Naive B cell (primary cell): ENCODE data around the gene DCANP1. TPM values are rescaled to one million over a fixed set of nuclear protein-coding genes. Genes with fewer than 3 reads are reported as not detected.

Source experiments
- ATAC-seq, 2 donors: fragments of 150-1000 bp; cut with Tn5 transposase; 2 replicates each; pipeline ENCODE4 v1.10.0; 2021; ENCODE audit warnings: low read depth in 2 of 2, mild to moderate bottlenecking in 2 of 2, moderate library complexity in 2 of 2
- DNase-seq: peaks from one replicate; pipeline ENCODE4 v3.0.0; 2022
- H3K27ac Mint-ChIP-seq, 6 donors: one replicate each; pipeline ENCODE4 v1.8.0; 2020 to 2022; ENCODE audit warnings: mild to moderate bottlenecking in 6 of 6, mixed read lengths in 6 of 6, moderate library complexity in 5 of 6, inconsistent platforms in 2 of 6
- H3K27me3 Mint-ChIP-seq, 3 donors: one replicate each; pipeline ENCODE4 v1.8.0; 2021 to 2022; ENCODE audit warnings: mixed read lengths in 3 of 3, mild to moderate bottlenecking in 1 of 3
- H3K36me3 Mint-ChIP-seq, 2 donors: one replicate each; pipeline ENCODE4 v1.8.0; 2020 to 2022; ENCODE audit warnings: mixed read lengths in 2 of 2, inconsistent platforms in 1 of 2, mild to moderate bottlenecking in 1 of 2
- H3K4me1 Mint-ChIP-seq, 3 donors: one replicate each; pipeline ENCODE4 v1.8.0; 2020 to 2022; ENCODE audit warnings: mixed read lengths in 3 of 3, inconsistent platforms in 1 of 3, mild to moderate bottlenecking in 1 of 3, moderate library complexity in 1 of 3
- H3K4me3 Mint-ChIP-seq, 8 donors: one replicate each; pipeline ENCODE4 v1.8.0; 2020 to 2022; ENCODE audit warnings: mild to moderate bottlenecking in 8 of 8, mixed read lengths in 8 of 8, moderate library complexity in 8 of 8, inconsistent platforms in 2 of 8
- H3K9me3 Mint-ChIP-seq, 7 donors: one replicate each; pipeline ENCODE4 v1.8.0; 2020 to 2022; ENCODE audit warnings: mixed read lengths in 7 of 7, mild to moderate bottlenecking in 5 of 7, inconsistent platforms in 2 of 7, moderate library complexity in 1 of 7
- polyA plus RNA-seq, 6 donors: library from polyadenylated mRNA; unstranded; fragments of 300-500 nt; fragmentation: Illumina TruSeq; gene quantifications; one replicate each; pipeline ENCODE4 v1.2.3, GENCODE V29; 2021; ENCODE audit warnings: low read depth in 6 of 6

Gene DCANP1
- polyA plus RNA-seq, 6 donors from 2014 or later, result not detected

- Mint-ChIP-seq H3K27me3 (peaks cover 11 to 15% (median 12%) of the 10 kb centered on the region in 3 donors), H3K4me1 (peaks cover 7 to 16% (median 11%) of the 10 kb centered on the region in 3 donors), H3K9me3 (peaks cover 0 to 2% (median 0%) of the 10 kb centered on the region in 7 donors), H3K27ac (no peak overlapping the region), H3K36me3 (peaks cover 0 to 5% of the 10 kb centered on the region in 2 donors), H3K4me3 (no peak overlapping the region)
- DNase-seq (no peak), ATAC-seq (no peak)
Measured at GRCh38 chr5:135449644-135450043, 2.5 kb upstream of the DCANP1 start.

GRCh38 chr5:135448791-135449507, 1.8 kb upstream of the DCANP1 start:
- peaks cover 12 to 22% (median 13%) of the 10 kb centered on the region in 3 donors for H3K27me3 Mint-ChIP-seq
- peaks cover 0 to 5% of the 10 kb centered on the region in 2 donors for H3K36me3 Mint-ChIP-seq
- H3K4me1 Mint-ChIP-seq, result peaks cover 7 to 16% (median 11%) of the 10 kb centered on the region in 3 donors
- DNase-seq, result no peak
- H3K9me3 Mint-ChIP-seq, result peaks cover 0 to 2% (median 0%) of the 10 kb centered on the region in 7 donors
- no peak overlapping the region for H3K27ac Mint-ChIP-seq
- no peak for ATAC-seq
- H3K4me3 Mint-ChIP-seq, result peak overlapping the region in 1 of 8 donors; percentile 51

GRCh38 chr5:135448071-135448739, 1.1 kb upstream of the DCANP1 start:
- Mint-ChIP-seq H3K27ac (peak overlapping the region in 2 of 6 donors; percentile 6 to 36), H3K4me1 (peaks cover 7 to 16% (median 12%) of the 10 kb centered on the region in 3 donors), H3K36me3 (peaks cover 0 to 5% of the 10 kb centered on the region in 2 donors), H3K27me3 (peaks cover 12 to 23% (median 14%) of the 10 kb centered on the region in 3 donors), H3K4me3 (no peak overlapping the region), H3K9me3 (peaks cover 0 to 2% (median 0%) of the 10 kb centered on the region in 7 donors)
- no peak for DNase-seq
- ATAC-seq, result no peak

DNA sequence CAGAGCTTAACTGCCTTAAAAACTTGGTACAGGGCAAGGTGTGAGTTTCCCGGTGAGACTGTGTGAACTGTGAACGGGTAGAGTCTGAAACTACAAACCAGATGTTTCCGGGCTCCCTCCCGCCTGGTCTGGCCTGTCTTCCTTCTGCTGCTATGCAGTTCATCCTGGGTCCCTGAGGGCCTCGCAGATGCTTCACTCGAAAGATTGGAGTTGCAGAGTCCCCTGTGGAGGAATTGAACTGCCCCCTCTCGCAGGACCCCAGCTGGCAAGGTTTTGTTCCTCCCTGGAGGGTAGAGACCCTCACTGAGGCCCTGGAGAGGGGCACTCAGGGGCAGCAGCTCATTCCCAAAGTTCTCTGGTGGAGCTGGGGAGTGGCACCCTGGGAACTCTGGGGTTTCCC, 533 bp downstream of the DCANP1 start:
- peaks cover 4 to 23% (median 21%) of the 10 kb centered on the region in 3 donors for H3K4me1 Mint-ChIP-seq
- no peak overlapping the region for H3K4me3 Mint-ChIP-seq
- ATAC-seq (no peak), DNase-seq (no peak)
- peaks cover 0 to 5% of the 10 kb centered on the region in 2 donors for H3K36me3 Mint-ChIP-seq
- peaks cover 0 to 2% (median 0%) of the 10 kb centered on the region in 7 donors for H3K9me3 Mint-ChIP-seq
- no peak overlapping the region for H3K27ac Mint-ChIP-seq
- H3K27me3 Mint-ChIP-seq, result peaks cover 12 to 23% (median 14%) of the 10 kb centered on the region in 3 donors

DNA sequence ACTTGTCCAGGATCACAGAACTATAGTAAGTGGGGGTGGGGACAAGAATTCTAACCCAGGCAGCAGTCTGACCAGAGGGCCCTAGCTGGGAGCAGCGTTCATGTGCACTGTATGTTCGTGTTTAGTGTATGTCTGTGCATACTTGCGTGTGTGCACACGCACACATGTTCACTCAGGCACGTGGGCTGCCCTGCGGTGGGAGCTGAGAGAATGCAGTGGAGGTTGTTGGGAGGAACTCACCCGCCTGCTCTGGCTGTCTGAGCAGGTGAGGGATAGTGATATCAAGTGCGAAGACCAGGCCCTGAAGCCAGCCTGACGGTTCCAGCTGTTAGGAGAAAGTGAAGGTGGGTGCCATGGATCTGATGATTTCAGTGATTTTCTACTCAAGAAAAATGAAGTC, 942 bp downstream of the DCANP1 start:
- ATAC-seq (no peak), DNase-seq (no peak)
- Mint-ChIP-seq H3K36me3 (peaks cover 0 to 5% of the 10 kb centered on the region in 2 donors), H3K27ac (no peak overlapping the region), H3K4me1 (peaks cover 5 to 25% (median 25%) of the 10 kb centered on the region in 3 donors), H3K27me3 (peaks cover 12 to 23% (median 14%) of the 10 kb centered on the region in 3 donors), H3K4me3 (peak overlapping the region in 1 of 8 donors; percentile 75), H3K9me3 (peaks cover 0 to 2% (median 0%) of the 10 kb centered on the region in 7 donors)

- Mint-ChIP-seq H3K36me3 (peaks cover 0 to 5% of the 10 kb centered on the region in 2 donors), H3K27ac (no peak overlapping the region), H3K4me3 (no peak overlapping the region), H3K27me3 (peaks cover 11 to 23% (median 12%) of the 10 kb centered on the region in 3 donors), H3K9me3 (peaks cover 0 to 2% (median 0%) of the 10 kb centered on the region in 7 donors), H3K4me1 (peaks cover 10 to 28% (median 20%) of the 10 kb centered on the region in 3 donors)
- DNase-seq (no peak), ATAC-seq (no peak)
Measured at GRCh38 chr5:135445306-135445985, 1.7 kb downstream of the DCANP1 start.

- H3K4me1 Mint-ChIP-seq, result peaks cover 10 to 28% (median 20%) of the 10 kb centered on the region in 3 donors
- peaks cover 0 to 5% of the 10 kb centered on the region in 2 donors for H3K36me3 Mint-ChIP-seq
- DNase-seq (no peak), ATAC-seq (no peak)
- no peak overlapping the region for H3K4me3 Mint-ChIP-seq
- peaks cover 0 to 2% (median 0%) of the 10 kb centered on the region in 7 donors for H3K9me3 Mint-ChIP-seq
- peak overlapping the region in 1 of 6 donors; percentile 79 for H3K27ac Mint-ChIP-seq
- H3K27me3 Mint-ChIP-seq, result peaks cover 11 to 23% (median 12%) of the 10 kb centered on the region in 3 donors
Measured at GRCh38 chr5:135444881-135445280, 2.3 kb downstream of the DCANP1 start.

DNA sequence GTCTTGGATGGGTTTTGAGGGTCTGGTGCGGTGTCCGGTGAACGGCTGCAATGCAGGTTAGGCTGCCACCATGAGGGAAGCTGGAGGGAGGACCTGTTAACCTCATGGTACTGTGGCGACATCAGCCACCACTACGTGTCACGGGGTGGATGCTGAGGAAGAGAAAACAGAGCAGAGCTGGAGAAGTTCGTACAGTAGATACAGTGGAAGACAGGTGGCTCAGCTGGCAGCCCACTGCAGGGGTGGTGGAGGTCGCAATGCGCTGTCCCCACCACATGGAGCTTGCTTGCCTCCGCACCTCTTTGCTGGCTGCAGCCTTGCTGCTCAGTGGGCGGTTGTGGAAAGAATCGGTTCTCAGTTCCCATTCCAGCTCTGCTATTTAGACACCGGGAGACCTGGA, 2.8 kb downstream of the DCANP1 start:
- H3K9me3 Mint-ChIP-seq, result peaks cover 0 to 2% (median 0%) of the 10 kb centered on the region in 7 donors
- H3K4me3 Mint-ChIP-seq, result no peak overlapping the region
- peak overlapping the region in 1 of 6 donors; percentile 47 for H3K27ac Mint-ChIP-seq
- H3K36me3 Mint-ChIP-seq, result peaks cover 0 to 5% of the 10 kb centered on the region in 2 donors
- H3K4me1 Mint-ChIP-seq, result peaks cover 10 to 30% (median 23%) of the 10 kb centered on the region in 3 donors
- peaks cover 11 to 23% (median 12%) of the 10 kb centered on the region in 3 donors for H3K27me3 Mint-ChIP-seq
- no peak for DNase-seq
- ATAC-seq, result no peak

- H3K9me3 Mint-ChIP-seq, result peaks cover 0 to 2% (median 0%) of the 10 kb centered on the region in 7 donors
- peaks cover 0 to 5% of the 10 kb centered on the region in 2 donors for H3K36me3 Mint-ChIP-seq
- peaks cover 10 to 40% (median 31%) of the 10 kb centered on the region in 3 donors for H3K4me1 Mint-ChIP-seq
- peaks cover 6 to 23% (median 11%) of the 10 kb centered on the region in 3 donors for H3K27me3 Mint-ChIP-seq
- no peak overlapping the region for H3K27ac Mint-ChIP-seq
- ATAC-seq, result no peak
- DNase-seq, result no peak
- no peak overlapping the region for H3K4me3 Mint-ChIP-seq
Measured at GRCh38 chr5:135443161-135443960, 3.8 kb downstream of the DCANP1 start.

GRCh38 chr5:135442431-135443160, 4.6 kb downstream of the DCANP1 start:
- DNase-seq (no peak), ATAC-seq (no peak)
- peak overlapping the region in 1 of 6 donors; percentile 31 for H3K27ac Mint-ChIP-seq
- peak overlapping the region in 2 of 8 donors; percentile 5 to 71 for H3K4me3 Mint-ChIP-seq
- H3K27me3 Mint-ChIP-seq, result peaks cover 5 to 22% (median 11%) of the 10 kb centered on the region in 3 donors
- peaks cover 0 to 2% (median 0%) of the 10 kb centered on the region in 7 donors for H3K9me3 Mint-ChIP-seq
- H3K36me3 Mint-ChIP-seq, result peaks cover 0 to 5% of the 10 kb centered on the region in 2 donors
- peaks cover 10 to 43% (median 39%) of the 10 kb centered on the region in 3 donors for H3K4me1 Mint-ChIP-seq

DNA sequence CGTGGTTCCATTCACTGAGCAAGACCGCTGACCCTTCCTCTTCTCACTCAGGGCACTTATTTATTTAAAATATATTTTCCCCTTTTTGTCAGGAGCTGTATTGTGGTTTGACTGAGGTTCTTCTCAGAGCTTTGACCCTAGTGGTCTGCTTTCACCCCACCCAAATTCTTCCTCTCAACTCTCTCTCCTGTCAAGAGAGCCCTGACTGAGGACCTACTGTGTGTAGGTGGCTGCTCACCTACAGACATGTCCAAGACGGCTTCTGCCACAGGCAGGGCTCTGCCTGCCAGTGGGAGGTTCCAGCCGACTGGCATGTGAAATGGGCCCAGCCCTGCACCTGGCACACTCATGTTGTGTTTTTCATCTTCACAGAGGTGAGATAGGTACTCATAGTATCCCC, 5.2 kb downstream of the DCANP1 start:
- Mint-ChIP-seq H3K9me3 (peaks cover 0 to 2% (median 0%) of the 10 kb centered on the region in 7 donors), H3K4me3 (peak overlapping the region in 1 of 8 donors; percentile 59), H3K4me1 (peaks cover 17 to 49% (median 45%) of the 10 kb centered on the region in 3 donors), H3K36me3 (no peaks in the 10 kb centered on the region), H3K27ac (no peak overlapping the region), H3K27me3 (peaks cover under 1 to 15% (median 11%) of the 10 kb centered on the region in 3 donors)
- no peak for DNase-seq
- no peak for ATAC-seq

DNA sequence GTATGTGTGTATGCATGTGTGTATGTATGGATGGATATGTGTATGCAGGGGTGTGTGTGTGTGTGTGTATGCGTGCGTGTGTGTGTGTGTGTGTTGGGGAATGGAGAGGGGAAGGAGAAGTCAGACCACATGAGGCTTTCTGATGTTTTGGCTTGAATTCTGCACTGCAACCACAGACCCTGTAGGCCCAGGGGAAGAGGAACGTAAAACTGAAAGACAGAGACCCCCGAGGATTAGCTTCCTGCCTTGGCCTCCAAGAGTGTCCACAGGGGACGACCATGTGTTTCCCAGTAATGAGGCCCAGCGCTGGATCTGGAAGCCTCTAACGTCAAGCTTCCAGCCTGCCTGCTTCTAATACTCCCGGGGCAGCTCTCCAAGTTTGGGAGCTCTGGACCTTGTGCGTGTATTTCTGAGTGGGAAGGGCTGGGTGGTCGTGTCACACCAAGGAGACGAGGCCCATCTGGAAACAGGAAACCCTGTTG, 5.8 kb downstream of the DCANP1 start:
- ATAC-seq (no peak), DNase-seq (no peak)
- H3K36me3 Mint-ChIP-seq, result no peaks in the 10 kb centered on the region
- peak overlapping the region in 2 of 6 donors; percentile 2 to 56 for H3K27ac Mint-ChIP-seq
- H3K4me1 Mint-ChIP-seq, result peaks cover 19 to 50% (median 46%) of the 10 kb centered on the region in 3 donors
- no peaks in the 10 kb centered on the region for H3K9me3 Mint-ChIP-seq
- peaks cover 0 to 15% (median 11%) of the 10 kb centered on the region in 3 donors for H3K27me3 Mint-ChIP-seq
- H3K4me3 Mint-ChIP-seq, result peak overlapping the region in 1 of 8 donors; percentile 59
